ENCODE measurements around the gene IQCE.
A peak's percentile ranks its signal among the peaks of the same experiment; 100 is the strongest.
"Not testable (repeated sequence)": the region's sequence is repeated elsewhere in the genome, so short reads cannot be mapped to it uniquely, and the experiment has no call there.

The IQCE gene

DNA sequence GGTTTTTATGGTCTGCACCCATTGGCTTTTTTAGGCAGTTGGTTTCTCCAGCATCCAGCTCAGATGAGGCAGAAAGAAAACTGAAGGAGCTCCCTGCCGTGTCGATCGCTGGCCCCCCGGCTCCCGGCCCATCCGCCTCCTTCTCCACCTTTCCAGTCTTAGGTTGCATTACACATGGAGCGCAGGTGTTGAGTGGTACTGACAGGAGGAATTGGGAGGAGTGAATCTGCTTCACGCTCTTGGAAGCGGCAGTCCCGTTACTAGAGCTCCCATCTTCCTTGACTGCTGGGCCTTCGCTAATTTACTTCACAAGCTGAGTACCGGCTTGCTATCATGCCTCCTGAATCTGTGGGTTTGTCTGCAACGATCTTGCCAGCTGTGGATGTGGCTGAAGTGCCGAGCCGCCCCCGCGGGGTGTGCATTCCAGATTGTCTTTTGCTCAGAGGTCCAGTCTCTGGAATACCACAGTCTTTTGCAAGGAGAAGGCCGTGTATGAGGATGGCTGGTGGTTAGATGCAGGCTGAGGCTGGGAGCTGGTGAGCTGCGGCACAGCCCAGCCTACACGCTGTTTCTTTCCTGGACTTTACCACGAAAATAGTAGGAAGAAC lies 17.1 kb downstream of the IQCE start:
- peak in 1 of 51 donors; percentile 17 for DNase-seq

GRCh38 chr7:2576742-2577491 lies 18.1 kb downstream of the IQCE start:
- no peak for DNase-seq

- DNase-seq = no peak
These were observed 19.3 kb downstream of the IQCE start for GRCh38 chr7:2577914-2578680.

DNA sequence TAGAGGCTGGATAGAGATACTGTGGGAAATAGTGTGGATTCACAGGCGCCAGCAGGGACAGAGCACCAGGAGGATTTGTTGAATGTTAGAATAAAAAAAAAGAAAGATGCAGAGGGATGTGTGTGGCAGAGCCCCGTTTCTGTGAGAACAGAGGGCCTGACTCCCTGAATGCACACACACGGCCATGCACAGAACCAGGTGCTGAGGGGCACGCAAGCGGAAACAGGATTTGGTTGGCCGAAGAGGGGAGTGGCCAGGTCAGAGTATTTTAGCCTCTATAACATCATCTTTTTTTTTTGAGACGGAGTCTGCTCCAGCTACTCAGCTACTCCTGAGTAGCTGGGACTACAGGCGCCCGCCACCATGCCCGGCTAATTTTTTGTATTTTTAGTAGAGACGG lies 21.9 kb downstream of the IQCE start:
- DNase-seq = no peak

- DNase-seq = no peak
These were observed 23.4 kb downstream of the IQCE start for GRCh38 chr7:2582006-2582735.

- no peak for DNase-seq
These were observed 25.2 kb downstream of the IQCE start for GRCh38 chr7:2583798-2584580.

DNA sequence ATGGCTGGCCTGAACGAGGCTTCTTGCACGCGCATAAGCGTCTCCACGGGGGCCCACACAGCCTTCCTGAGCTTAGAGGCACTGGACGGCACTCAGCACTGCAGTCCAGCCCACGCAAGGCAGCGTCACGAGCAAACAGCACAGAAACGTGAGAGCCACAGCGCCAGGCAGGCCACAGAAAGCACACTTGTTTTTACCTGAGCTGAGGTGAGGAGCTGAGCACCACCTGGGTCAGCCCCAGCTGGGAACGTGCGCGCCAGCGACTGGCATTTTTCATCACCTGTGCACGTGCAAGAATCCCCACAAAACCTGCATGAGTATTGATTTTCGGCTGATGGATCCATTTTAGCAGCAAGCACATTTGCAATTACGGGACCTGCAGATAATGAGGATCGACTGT lies 26.7 kb downstream of the IQCE start:
- DNase-seq = no peak

DNA sequence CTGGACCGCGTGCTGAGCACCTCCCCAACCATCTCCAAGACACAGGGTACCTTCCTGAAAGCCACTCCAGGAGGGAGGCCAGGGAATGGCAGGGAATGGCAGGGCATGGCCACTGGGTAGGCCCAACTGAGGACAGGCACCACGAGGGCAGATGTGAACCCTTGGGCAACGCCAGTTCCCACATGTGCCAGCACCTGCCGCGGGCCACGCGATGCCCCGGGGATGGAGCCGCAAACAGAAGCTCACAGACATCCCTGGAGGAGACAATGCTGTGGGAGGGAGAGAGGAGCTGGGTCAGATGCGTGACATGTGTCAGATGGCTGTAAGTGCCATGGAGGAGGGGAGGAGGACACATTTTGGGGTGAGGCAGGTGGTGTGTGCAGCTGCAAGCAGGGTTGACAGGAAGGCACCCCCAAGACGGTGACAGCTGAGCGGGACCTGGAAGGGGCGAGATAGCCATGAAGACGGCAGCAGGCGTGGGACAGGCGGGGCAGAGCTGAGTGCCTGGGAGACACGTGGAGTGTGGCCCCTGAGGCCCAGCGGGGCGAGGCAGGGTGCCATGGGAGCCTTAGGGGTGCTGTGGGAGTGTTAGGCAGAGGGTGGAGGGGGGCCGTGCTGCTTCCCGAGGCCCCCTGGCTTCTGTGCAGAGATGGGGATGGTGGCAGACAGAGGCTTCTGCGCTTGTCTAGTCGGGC lies 27.7 kb downstream of the IQCE start:
- DNase-seq = no peak

- no peak for DNase-seq
These were observed 28.4 kb downstream of the IQCE start for GRCh38 chr7:2587134-2587533.

- no peak for DNase-seq
These were observed 29.0 kb downstream of the IQCE start for GRCh38 chr7:2587778-2588177.

GRCh38 chr7:2589341-2589740 lies 30.6 kb downstream of the IQCE start:
- no peak for DNase-seq

- DNase-seq = not testable (repeated sequence)
These were observed 31.2 kb downstream of the IQCE start for GRCh38 chr7:2589941-2590340.

- DNase-seq = no peak
These were observed 33.6 kb downstream of the IQCE start for GRCh38 chr7:2592375-2592865.

DNA sequence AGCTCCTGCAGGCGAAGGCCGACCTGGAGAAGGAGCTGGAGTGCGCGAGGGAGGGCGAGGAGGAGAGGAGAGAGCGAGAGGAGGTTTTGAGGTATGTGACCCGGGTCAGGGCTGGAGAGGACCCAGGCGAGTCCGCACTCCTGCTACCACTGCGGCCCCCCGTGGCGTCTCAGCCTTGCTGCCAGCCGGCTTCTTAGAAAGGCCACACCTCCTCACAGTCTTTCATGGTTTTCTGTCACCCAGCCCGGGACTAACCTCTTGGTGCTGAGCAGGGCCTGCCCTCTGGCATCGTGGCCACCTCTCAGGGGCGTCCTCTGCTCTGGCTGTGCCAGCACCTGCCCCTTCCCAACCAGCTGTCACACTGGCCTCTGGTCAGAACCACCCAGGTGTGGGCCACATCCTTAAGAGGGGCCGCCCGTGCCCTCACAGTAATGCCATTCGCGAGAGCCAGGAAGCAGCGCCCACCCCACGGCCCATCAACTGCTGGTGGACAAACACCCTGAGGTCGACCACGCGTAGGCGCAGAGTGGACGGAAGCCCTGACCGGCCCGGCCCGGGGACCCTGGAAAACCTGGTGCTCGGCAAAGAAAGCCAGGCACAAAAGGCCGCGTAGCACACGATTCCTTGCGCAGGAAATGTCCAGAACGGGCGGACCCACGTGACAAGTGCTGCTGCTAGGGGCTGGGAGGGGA lies 34.4 kb downstream of the IQCE start:
- DNase-seq = no peak

DNA sequence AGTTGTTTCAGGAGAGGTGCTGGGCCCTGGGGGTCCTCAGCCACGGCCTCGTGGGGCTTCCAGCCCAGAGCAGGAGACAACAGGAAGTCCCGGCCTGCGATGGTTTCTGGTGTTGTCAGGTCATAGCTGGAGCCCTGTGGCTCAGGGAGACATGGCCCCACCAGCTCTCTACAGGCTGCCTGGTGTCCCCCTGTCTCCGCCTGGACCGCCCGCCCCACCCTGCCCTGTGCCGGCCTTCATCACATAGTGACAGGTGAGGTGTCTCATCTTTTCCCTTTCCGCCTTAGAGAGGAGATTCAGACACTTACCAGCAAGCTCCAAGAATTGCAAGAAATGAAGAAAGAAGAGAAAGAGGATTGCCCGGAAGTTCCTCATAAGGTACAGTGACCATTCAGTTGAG lies 35.8 kb downstream of the IQCE start:
- no peak for DNase-seq

GRCh38 chr7:2595258-2595860 lies 36.6 kb downstream of the IQCE start:
- no peak for DNase-seq

GRCh38 chr7:2596464-2597272 lies 37.9 kb downstream of the IQCE start:
- no peak for DNase-seq

DNA sequence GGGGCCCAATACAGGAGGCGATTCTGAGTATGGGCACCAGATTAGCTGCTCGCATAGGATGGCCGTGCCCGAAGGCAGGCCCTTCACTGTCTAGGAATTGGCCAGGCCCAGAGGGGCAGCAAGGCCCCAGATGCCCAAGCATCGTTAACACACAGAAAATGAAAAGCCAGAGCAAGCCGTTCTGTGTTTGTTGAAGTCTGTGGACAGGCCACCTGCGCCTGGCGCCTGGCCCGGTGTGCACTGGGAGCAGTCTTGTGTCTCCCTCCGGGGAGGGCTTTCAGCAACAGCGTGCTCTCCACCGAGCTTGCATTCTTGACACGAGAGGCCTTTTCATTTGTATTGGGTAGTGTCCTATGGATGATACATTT lies 38.5 kb downstream of the IQCE start:
- DNase-seq = no peak

All from hypothalamus (tissue), 51 donors.